Neural progenitor cell (in vitro differentiated cells): ENCODE results near the gene PARP3. TPM values are rescaled to one million over a fixed set of nuclear protein-coding genes. Genes with fewer than 3 reads are reported as not detected.

Experiments
- DNase-seq: peaks from one replicate; pipeline ENCODE4 v3.0.0-alpha.2; 2016; ENCODE audit warnings: low spot score
- H2AFZ ChIP-seq: fragments of 200-600 bp; sonication (generic); replicated peaks from 2 replicates; pipeline ENCODE4 v1.6.1; 2016; ENCODE audit warnings: antibody characterized with exemption
- H3F3A ChIP-seq: fragments of 200-600 bp; sonication (generic); 2 replicates; pipeline ENCODE4 v1.6.1; 2016; ENCODE audit warnings: antibody characterized with exemption, low read depth
- H3K27ac ChIP-seq: fragments of 200-600 bp; sonication (generic); 2 replicates; pipeline ENCODE4 v1.5.1; 2016; ENCODE audit warnings: mild to moderate bottlenecking
- H3K27me3 ChIP-seq: fragments of 200-600 bp; sonication (generic); 2 replicates; pipeline ENCODE4 v1.6.1; 2016; ENCODE audit warnings: mild to moderate bottlenecking, moderate library complexity
- H3K36me3 ChIP-seq: fragments of 200-600 bp; sonication (generic); 2 replicates; pipeline ENCODE4 v1.5.1; 2016
- H3K4me1 ChIP-seq: fragments of 200-600 bp; sonication (generic); 2 replicates; pipeline ENCODE4 v1.6.1; 2016; ENCODE audit warnings: mixed run types
- H3K4me2 ChIP-seq: fragments of 200-600 bp; sonication (generic); 2 replicates; pipeline ENCODE4 v1.6.1; 2016
- H3K4me3 ChIP-seq: fragments of 200-600 bp; sonication (generic); 2 replicates; pipeline ENCODE4 v1.5.1; 2016
- H3K79me2 ChIP-seq: fragments of 200-600 bp; sonication (generic); 2 replicates; pipeline ENCODE4 v1.6.1; 2016; ENCODE audit warnings: low read depth
- H3K9ac ChIP-seq: fragments of 200-600 bp; sonication (generic); 2 replicates; pipeline ENCODE4 v1.6.1; 2016
- H3K9me3 ChIP-seq: fragments of 200-600 bp; sonication (generic); 2 replicates; pipeline ENCODE4 v1.5.1; 2016; ENCODE audit warnings: low read depth
- H4K20me1 ChIP-seq: fragments of 200-600 bp; sonication (generic); 2 replicates; pipeline ENCODE4 v1.6.1; 2016; ENCODE audit warnings: low read depth
- H3K27ac Mint-ChIP-seq: 3 replicates; pipeline ENCODE4 v1.8.0; 2021; ENCODE audit warnings: mixed read lengths
- H3K27me3 Mint-ChIP-seq: 2 replicates; pipeline ENCODE4 v1.8.0; 2022; ENCODE audit warnings: low read depth, mild to moderate bottlenecking, inconsistent platforms, moderate library complexity, mixed read lengths; ENCODE audit not compliant: insufficient read depth
- H3K36me3 Mint-ChIP-seq: 3 replicates; pipeline ENCODE4 v1.8.0; 2021; ENCODE audit warnings: mixed read lengths
- H3K4me1 Mint-ChIP-seq: 3 replicates; pipeline ENCODE4 v1.8.0; 2021; ENCODE audit warnings: mixed read lengths
- H3K4me3 Mint-ChIP-seq: 3 replicates; pipeline ENCODE4 v1.8.0; 2021; ENCODE audit warnings: mild to moderate bottlenecking, moderate library complexity, mixed read lengths
- H3K9me3 Mint-ChIP-seq: 3 replicates; pipeline ENCODE4 v1.8.0; 2020; ENCODE audit warnings: mixed read lengths
- EZH2 ChIP-seq: fragments of 200-600 bp; sonication (generic); IDR thresholded peaks from 2 replicates; pipeline ENCODE4 v1.6.1; 2017; ENCODE audit warnings: antibody characterized with exemption, mild to moderate bottlenecking, moderate library complexity
- EZH2phosphoT487 ChIP-seq: fragments of 200-600 bp; sonication (generic); IDR thresholded peaks from 2 replicates; pipeline ENCODE4 v1.6.1; 2017; ENCODE audit warnings: antibody characterized with exemption
- total RNA-seq: library from RNA; depleted of rRNA; stranded (reverse); fragments of >200 nt; gene quantifications from 2 replicates; pipeline ENCODE4 v1.2.3, GENCODE V29; 2015; ENCODE audit warnings: low replicate concordance
- TF ChIP-seq, protein P1 (sequence below): fragments of 200-600 bp; sonication (generic); IDR thresholded peaks from 2 replicates; pipeline ENCODE4 v1.5.1; 2017; ENCODE audit warnings: antibody characterized with exemption, mild to moderate bottlenecking

PARP3 gene
- total RNA-seq, 1 donor from 2014 or later: 3.9 TPM

DNA sequence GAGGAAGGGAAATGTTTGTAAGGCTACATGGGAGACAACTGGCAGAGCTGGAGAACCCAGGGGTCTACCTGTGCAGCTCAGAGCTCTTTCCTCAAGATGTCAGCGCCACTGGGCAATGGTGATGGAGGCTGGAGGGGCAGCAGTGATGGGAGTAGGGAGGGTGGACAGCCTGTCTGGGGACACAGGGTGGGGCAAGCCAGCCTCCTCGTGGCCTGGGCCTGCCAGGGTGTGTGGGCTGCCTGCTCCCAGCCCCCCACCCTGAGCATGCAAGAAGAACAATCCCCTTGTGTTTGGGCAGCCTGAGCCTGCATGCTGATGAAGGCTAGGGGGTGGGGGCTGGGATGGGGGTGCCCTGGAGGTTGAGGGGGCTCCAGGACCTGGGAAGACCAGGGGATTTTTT is 23.9 kb downstream of the PARP3 start:
- Histone ChIP-seq H3K4me3 (peak overlapping the region; percentile 57), H2AFZ (no peak overlapping the region), H3K79me2 (no peaks in the 10 kb centered on the region), H3K27me3 (peaks cover 26% of the 10 kb centered on the region), H4K20me1 (peaks cover 54% of the 10 kb centered on the region), H3F3A (peaks cover 46% of the 10 kb centered on the region), H3K4me1 (peaks cover 63% of the 10 kb centered on the region), H3K9me3 (no peaks in the 10 kb centered on the region), H3K9ac (no peak overlapping the region), H3K27ac (no peak overlapping the region), H3K4me2 (peak overlapping the region; percentile 88), H3K36me3 (no peaks in the 10 kb centered on the region)
- Mint-ChIP-seq H3K4me3 (peak overlapping the region; percentile 94), H3K36me3 (peaks cover 5% of the 10 kb centered on the region), H3K4me1 (peaks cover 70% of the 10 kb centered on the region), H3K27ac (peak overlapping the region; percentile 21), H3K9me3 (no peaks in the 10 kb centered on the region), H3K27me3 (peaks cover 16% of the 10 kb centered on the region)
- no peak for DNase-seq
- no peak for TF ChIP-seq EZH2phosphoT487
- TF ChIP-seq, protein P1, sequence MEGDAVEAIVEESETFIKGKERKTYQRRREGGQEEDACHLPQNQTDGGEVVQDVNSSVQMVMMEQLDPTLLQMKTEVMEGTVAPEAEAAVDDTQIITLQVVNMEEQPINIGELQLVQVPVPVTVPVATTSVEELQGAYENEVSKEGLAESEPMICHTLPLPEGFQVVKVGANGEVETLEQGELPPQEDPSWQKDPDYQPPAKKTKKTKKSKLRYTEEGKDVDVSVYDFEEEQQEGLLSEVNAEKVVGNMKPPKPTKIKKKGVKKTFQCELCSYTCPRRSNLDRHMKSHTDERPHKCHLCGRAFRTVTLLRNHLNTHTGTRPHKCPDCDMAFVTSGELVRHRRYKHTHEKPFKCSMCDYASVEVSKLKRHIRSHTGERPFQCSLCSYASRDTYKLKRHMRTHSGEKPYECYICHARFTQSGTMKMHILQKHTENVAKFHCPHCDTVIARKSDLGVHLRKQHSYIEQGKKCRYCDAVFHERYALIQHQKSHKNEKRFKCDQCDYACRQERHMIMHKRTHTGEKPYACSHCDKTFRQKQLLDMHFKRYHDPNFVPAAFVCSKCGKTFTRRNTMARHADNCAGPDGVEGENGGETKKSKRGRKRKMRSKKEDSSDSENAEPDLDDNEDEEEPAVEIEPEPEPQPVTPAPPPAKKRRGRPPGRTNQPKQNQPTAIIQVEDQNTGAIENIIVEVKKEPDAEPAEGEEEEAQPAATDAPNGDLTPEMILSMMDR: no peak
- TF ChIP-seq EZH2: no peak

DNA sequence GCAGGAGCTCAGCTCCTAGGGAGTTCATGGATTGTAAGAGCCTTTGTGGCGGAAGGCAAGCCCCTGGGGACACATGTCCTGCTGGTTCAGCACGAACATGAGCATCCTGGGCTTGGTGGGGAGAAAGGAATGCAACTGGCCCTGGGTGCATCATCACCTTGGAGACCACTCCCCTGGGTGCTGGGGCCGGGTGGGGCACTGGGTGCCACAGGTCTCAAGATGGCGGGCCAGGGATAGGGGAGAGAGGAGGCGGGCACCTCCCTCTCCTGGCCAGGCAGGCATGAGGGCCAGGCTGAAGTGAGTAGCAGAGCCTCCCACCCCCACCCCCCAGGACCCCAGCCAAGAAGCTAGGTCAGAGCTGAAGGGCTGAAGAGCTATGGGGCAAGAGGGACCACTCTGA is 24.3 kb downstream of the PARP3 start:
- peaks cover 5% of the 10 kb centered on the region for H3K36me3 Mint-ChIP-seq
- H3K4me3 ChIP-seq: peak overlapping the region; percentile 57
- TF ChIP-seq EZH2 (no peak), EZH2phosphoT487 (no peak)
- TF ChIP-seq, protein P1: no peak
- no peaks in the 10 kb centered on the region for H3K36me3 ChIP-seq
- no peak overlapping the region for H3K27ac ChIP-seq
- H3K9ac ChIP-seq: no peak overlapping the region
- no peak for DNase-seq
- peaks cover 70% of the 10 kb centered on the region for H3K4me1 Mint-ChIP-seq
- H3K4me1 ChIP-seq: peaks cover 63% of the 10 kb centered on the region
- H3K4me3 Mint-ChIP-seq: peak overlapping the region; percentile 94
- peaks cover 14% of the 10 kb centered on the region for H3K27me3 Mint-ChIP-seq
- no peaks in the 10 kb centered on the region for H3K9me3 Mint-ChIP-seq
- peak overlapping the region; percentile 88 for H3K4me2 ChIP-seq
- peak overlapping the region; percentile 96 for H3K27ac Mint-ChIP-seq
- H3K27me3 ChIP-seq: peaks cover 22% of the 10 kb centered on the region
- peaks cover 51% of the 10 kb centered on the region for H3F3A ChIP-seq
- H2AFZ ChIP-seq: no peak overlapping the region
- peaks cover 49% of the 10 kb centered on the region for H4K20me1 ChIP-seq
- no peaks in the 10 kb centered on the region for H3K79me2 ChIP-seq
- no peaks in the 10 kb centered on the region for H3K9me3 ChIP-seq

DNA sequence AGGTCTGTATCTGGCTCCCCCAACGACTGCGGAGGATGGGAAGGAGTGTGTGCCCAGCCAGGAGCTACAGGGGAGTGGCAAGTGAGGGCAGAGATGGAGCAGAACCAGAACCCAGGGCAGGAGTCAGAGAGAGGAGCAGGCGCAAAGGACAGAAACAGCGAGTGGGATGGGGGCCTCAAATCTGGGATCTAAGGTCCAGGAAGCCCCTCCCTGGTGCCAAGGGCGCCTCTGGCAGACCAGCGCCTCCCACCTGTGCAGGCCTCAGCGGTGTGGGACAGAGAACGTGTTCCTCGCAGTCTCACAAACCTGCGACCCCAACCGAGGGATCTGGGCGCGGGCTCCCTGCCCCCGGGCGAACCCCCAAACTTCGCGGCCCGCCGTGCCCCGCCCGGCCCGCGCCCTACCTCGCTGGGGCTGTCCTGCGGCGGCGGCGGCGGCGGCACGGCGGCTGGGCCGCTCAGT is 24.8 kb downstream of the PARP3 start:
- H3K27me3 Mint-ChIP-seq: peaks cover 12% of the 10 kb centered on the region
- peaks cover 66% of the 10 kb centered on the region for H3K4me1 Mint-ChIP-seq
- Histone ChIP-seq H3K4me3 (peak overlapping the region; percentile 57), H3K4me2 (peak overlapping the region; percentile 88), H3K4me1 (peaks cover 63% of the 10 kb centered on the region), H3K9me3 (no peaks in the 10 kb centered on the region), H3K79me2 (no peaks in the 10 kb centered on the region), H3K9ac (no peak overlapping the region), H3F3A (peaks cover 51% of the 10 kb centered on the region), H3K27me3 (peaks cover 17% of the 10 kb centered on the region), H2AFZ (no peak overlapping the region), H3K36me3 (no peaks in the 10 kb centered on the region), H4K20me1 (peaks cover 44% of the 10 kb centered on the region), H3K27ac (no peak overlapping the region)
- no peak for DNase-seq
- peaks cover 5% of the 10 kb centered on the region for H3K36me3 Mint-ChIP-seq
- no peaks in the 10 kb centered on the region for H3K9me3 Mint-ChIP-seq
- H3K4me3 Mint-ChIP-seq: peak overlapping the region; percentile 94
- peak overlapping the region; percentile 96 for H3K27ac Mint-ChIP-seq
- TF ChIP-seq, protein P1: no peak
- TF ChIP-seq EZH2phosphoT487 (no peak), EZH2 (no peak)
